ENCODE results near the gene ASAP2.

GRCh38 chr2:9380702-9381628 is 174.4 kb downstream of the ASAP2 start:
- TF ChIP-seq SPI1 (IDR thresholded peaks at IDR 0.05; ENCODE audit: borderline replicate concordance, low read depth) (no peak), GABPA (IDR thresholded peaks at IDR 0.05; ENCODE audit: low read depth) (no peak)
- TF ChIP-seq, protein P1, sequence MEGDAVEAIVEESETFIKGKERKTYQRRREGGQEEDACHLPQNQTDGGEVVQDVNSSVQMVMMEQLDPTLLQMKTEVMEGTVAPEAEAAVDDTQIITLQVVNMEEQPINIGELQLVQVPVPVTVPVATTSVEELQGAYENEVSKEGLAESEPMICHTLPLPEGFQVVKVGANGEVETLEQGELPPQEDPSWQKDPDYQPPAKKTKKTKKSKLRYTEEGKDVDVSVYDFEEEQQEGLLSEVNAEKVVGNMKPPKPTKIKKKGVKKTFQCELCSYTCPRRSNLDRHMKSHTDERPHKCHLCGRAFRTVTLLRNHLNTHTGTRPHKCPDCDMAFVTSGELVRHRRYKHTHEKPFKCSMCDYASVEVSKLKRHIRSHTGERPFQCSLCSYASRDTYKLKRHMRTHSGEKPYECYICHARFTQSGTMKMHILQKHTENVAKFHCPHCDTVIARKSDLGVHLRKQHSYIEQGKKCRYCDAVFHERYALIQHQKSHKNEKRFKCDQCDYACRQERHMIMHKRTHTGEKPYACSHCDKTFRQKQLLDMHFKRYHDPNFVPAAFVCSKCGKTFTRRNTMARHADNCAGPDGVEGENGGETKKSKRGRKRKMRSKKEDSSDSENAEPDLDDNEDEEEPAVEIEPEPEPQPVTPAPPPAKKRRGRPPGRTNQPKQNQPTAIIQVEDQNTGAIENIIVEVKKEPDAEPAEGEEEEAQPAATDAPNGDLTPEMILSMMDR (IDR thresholded peaks at IDR 0.05; ENCODE audit: insufficient read depth, low read length), result no peak
- TF ChIP-seq, protein P2, sequence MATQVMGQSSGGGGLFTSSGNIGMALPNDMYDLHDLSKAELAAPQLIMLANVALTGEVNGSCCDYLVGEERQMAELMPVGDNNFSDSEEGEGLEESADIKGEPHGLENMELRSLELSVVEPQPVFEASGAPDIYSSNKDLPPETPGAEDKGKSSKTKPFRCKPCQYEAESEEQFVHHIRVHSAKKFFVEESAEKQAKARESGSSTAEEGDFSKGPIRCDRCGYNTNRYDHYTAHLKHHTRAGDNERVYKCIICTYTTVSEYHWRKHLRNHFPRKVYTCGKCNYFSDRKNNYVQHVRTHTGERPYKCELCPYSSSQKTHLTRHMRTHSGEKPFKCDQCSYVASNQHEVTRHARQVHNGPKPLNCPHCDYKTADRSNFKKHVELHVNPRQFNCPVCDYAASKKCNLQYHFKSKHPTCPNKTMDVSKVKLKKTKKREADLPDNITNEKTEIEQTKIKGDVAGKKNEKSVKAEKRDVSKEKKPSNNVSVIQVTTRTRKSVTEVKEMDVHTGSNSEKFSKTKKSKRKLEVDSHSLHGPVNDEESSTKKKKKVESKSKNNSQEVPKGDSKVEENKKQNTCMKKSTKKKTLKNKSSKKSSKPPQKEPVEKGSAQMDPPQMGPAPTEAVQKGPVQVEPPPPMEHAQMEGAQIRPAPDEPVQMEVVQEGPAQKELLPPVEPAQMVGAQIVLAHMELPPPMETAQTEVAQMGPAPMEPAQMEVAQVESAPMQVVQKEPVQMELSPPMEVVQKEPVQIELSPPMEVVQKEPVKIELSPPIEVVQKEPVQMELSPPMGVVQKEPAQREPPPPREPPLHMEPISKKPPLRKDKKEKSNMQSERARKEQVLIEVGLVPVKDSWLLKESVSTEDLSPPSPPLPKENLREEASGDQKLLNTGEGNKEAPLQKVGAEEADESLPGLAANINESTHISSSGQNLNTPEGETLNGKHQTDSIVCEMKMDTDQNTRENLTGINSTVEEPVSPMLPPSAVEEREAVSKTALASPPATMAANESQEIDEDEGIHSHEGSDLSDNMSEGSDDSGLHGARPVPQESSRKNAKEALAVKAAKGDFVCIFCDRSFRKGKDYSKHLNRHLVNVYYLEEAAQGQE (IDR thresholded peaks at IDR 0.05; ENCODE audit: insufficient replicate concordance, low read depth), result no peak
